Fibroblast of skin of abdomen (primary cell): ENCODE results near the gene NR3C2.
"Not testable (repeated sequence)": the region's sequence is repeated elsewhere in the genome, so short reads cannot be mapped to it uniquely, and the experiment has no call there.

ENCODE experiments used
- DNase-seq: peaks from one replicate; pipeline ENCODE4 v3.0.0-alpha.2; 2013

The NR3C2 gene

GRCh38 chr4:148095346-148095923 lies 346.8 kb downstream of the NR3C2 start:
- no peak for DNase-seq

GRCh38 chr4:148094149-148094548 lies 348.1 kb downstream of the NR3C2 start:
- no peak for DNase-seq

GRCh38 chr4:148093065-148093464 lies 349.1 kb downstream of the NR3C2 start:
- no peak for DNase-seq

GRCh38 chr4:148092316-148093014 lies 349.7 kb downstream of the NR3C2 start:
- DNase-seq: no peak

GRCh38 chr4:148091896-148092295 lies 350.3 kb downstream of the NR3C2 start:
- DNase-seq: no peak

GRCh38 chr4:148090503-148091476 lies 351.4 kb downstream of the NR3C2 start:
- DNase-seq: no peak

GRCh38 chr4:148090029-148090428 lies 352.2 kb downstream of the NR3C2 start:
- no peak for DNase-seq

GRCh38 chr4:148089624-148090023 lies 352.6 kb downstream of the NR3C2 start:
- DNase-seq: no peak

GRCh38 chr4:148083073-148083472 lies 359.1 kb downstream of the NR3C2 start:
- not testable (repeated sequence) for DNase-seq

- DNase-seq: no peak
Observed at GRCh38 chr4:148081745-148082144, 360.5 kb downstream of the NR3C2 start.

GRCh38 chr4:148081267-148081666 lies 360.9 kb downstream of the NR3C2 start:
- DNase-seq: no peak

- DNase-seq: no peak
Observed at GRCh38 chr4:148079961-148080360, 362.3 kb downstream of the NR3C2 start.

GRCh38 chr4:148078061-148078460 lies 364.2 kb downstream of the NR3C2 start:
- DNase-seq: peak; percentile 43

GRCh38 chr4:148077581-148077980 lies 364.6 kb downstream of the NR3C2 start:
- no peak for DNase-seq

- peak; percentile 19 for DNase-seq
Observed at GRCh38 chr4:148076964-148077363, 365.2 kb downstream of the NR3C2 start.

GRCh38 chr4:148075438-148075837 lies 366.8 kb downstream of the NR3C2 start:
- no peak for DNase-seq

GRCh38 chr4:148074462-148074861 lies 367.8 kb downstream of the NR3C2 start:
- DNase-seq: no peak

GRCh38 chr4:148073349-148073748 lies 368.9 kb downstream of the NR3C2 start:
- DNase-seq: no peak

GRCh38 chr4:148072789-148073188 lies 369.4 kb downstream of the NR3C2 start:
- no peak for DNase-seq

- no peak for DNase-seq
Observed at GRCh38 chr4:148071009-148071408, 371.2 kb downstream of the NR3C2 start.

GRCh38 chr4:148069895-148070178 lies 372.4 kb downstream of the NR3C2 start:
- DNase-seq: no peak

- DNase-seq: no peak
Observed at GRCh38 chr4:148069086-148069894, 372.9 kb downstream of the NR3C2 start.
